Measurements from ENCODE around the gene SNCG. TPM values are rescaled to one million over a fixed set of nuclear protein-coding genes. Genes with fewer than 3 reads are reported as not detected.

The SNCG gene
- total RNA-seq, 1 experiment from 2014 or later: 7.2 TPM

GRCh38 chr10:86940677-86941076 lies 17.7 kb upstream of the SNCG start:
- intact Hi-C loops (cut with micrococcal nuclease; ENCODE audit: unreplicated experiment): no loop called here
- no peaks in the 10 kb centered on the region for H3K9me3 Mint-ChIP-seq (ENCODE audit: low read depth, unreplicated experiment)
- no peak for TF ChIP-seq CTCF (IDR thresholded peaks at IDR 0.05; ENCODE audit: unreplicated experiment)

GRCh38 chr10:86941426-86941825 lies 17.0 kb upstream of the SNCG start:
- TF ChIP-seq CTCF (IDR thresholded peaks at IDR 0.05; ENCODE audit: unreplicated experiment): no peak
- no peak overlapping the region for H3K27ac Mint-ChIP-seq (ENCODE audit: unreplicated experiment)
- H3K36me3 Mint-ChIP-seq (ENCODE audit: insufficient read depth, unreplicated experiment): peaks cover 5% of the 10 kb centered on the region
- intact Hi-C loops (cut with micrococcal nuclease; ENCODE audit: unreplicated experiment): no loop called here
- no peak overlapping the region for H3K4me3 Mint-ChIP-seq (ENCODE audit: low read depth, unreplicated experiment)
- no peaks in the 10 kb centered on the region for H3K4me1 Mint-ChIP-seq (ENCODE audit: low read depth, unreplicated experiment)
- H3K9me3 Mint-ChIP-seq (ENCODE audit: low read depth, unreplicated experiment): no peaks in the 10 kb centered on the region
- no TSS peak for BruUV-seq (replicated peaks)
- CTCF ChIA-PET: no interaction called here
- H3K27me3 Mint-ChIP-seq (ENCODE audit: unreplicated experiment): peaks cover 3% of the 10 kb centered on the region
- no peak for DNase-seq

More at GRCh38 chr10:86940677-86941076, 17.7 kb upstream of the SNCG start:
- DNase-seq: no peak
- H3K4me1 Mint-ChIP-seq (ENCODE audit: low read depth, unreplicated experiment): no peaks in the 10 kb centered on the region
- BruUV-seq (replicated peaks): no TSS peak
- no peak overlapping the region for H3K27ac Mint-ChIP-seq (ENCODE audit: unreplicated experiment)
- no peak overlapping the region for H3K4me3 Mint-ChIP-seq (ENCODE audit: low read depth, unreplicated experiment)
- no peaks in the 10 kb centered on the region for H3K27me3 Mint-ChIP-seq (ENCODE audit: unreplicated experiment)
- peaks cover 5% of the 10 kb centered on the region for H3K36me3 Mint-ChIP-seq (ENCODE audit: insufficient read depth, unreplicated experiment)
- CTCF ChIA-PET: interaction anchor here (0.6 to 1.8 kb wide), 2 partner anchors 26 to 35 kb away, joined by 3 to 5 read pairs; no protein-coding TSS in a partner anchor

- Mint-ChIP-seq H3K27me3 (ENCODE audit: unreplicated experiment) (peaks cover 9% of the 10 kb centered on the region), H3K4me1 (ENCODE audit: low read depth, unreplicated experiment) (no peaks in the 10 kb centered on the region), H3K36me3 (ENCODE audit: insufficient read depth, unreplicated experiment) (peaks cover 5% of the 10 kb centered on the region), H3K27ac (ENCODE audit: unreplicated experiment) (no peak overlapping the region), H3K4me3 (ENCODE audit: low read depth, unreplicated experiment) (no peak overlapping the region), H3K9me3 (ENCODE audit: low read depth, unreplicated experiment) (no peaks in the 10 kb centered on the region)
- TF ChIP-seq CTCF (IDR thresholded peaks at IDR 0.05; ENCODE audit: unreplicated experiment): no peak
- CTCF ChIA-PET: interaction anchor here (0.6 kb wide), 1 partner anchor 228 kb away, joined by 7 read pairs; no protein-coding TSS in a partner anchor
- no peak for DNase-seq
- intact Hi-C loops (cut with micrococcal nuclease; ENCODE audit: unreplicated experiment): no loop called here
- no TSS peak for BruUV-seq (replicated peaks)
Observed at GRCh38 chr10:86941991-86942421, 16.4 kb upstream of the SNCG start.

- Mint-ChIP-seq H3K27me3 (ENCODE audit: unreplicated experiment) (peaks cover 13% of the 10 kb centered on the region), H3K36me3 (ENCODE audit: insufficient read depth, unreplicated experiment) (peaks cover 5% of the 10 kb centered on the region), H3K9me3 (ENCODE audit: low read depth, unreplicated experiment) (no peaks in the 10 kb centered on the region), H3K4me1 (ENCODE audit: low read depth, unreplicated experiment) (no peaks in the 10 kb centered on the region), H3K4me3 (ENCODE audit: low read depth, unreplicated experiment) (no peak overlapping the region), H3K27ac (ENCODE audit: unreplicated experiment) (no peak overlapping the region)
- BruUV-seq (replicated peaks): no TSS peak
- no peak for TF ChIP-seq CTCF (IDR thresholded peaks at IDR 0.05; ENCODE audit: unreplicated experiment)
- DNase-seq: no peak
- CTCF ChIA-PET: interaction anchor here (0.6 kb wide), 1 partner anchor 229 kb away, joined by 7 read pairs; no protein-coding TSS in a partner anchor
- intact Hi-C loops (cut with micrococcal nuclease; ENCODE audit: unreplicated experiment): no loop called here
Observed at GRCh38 chr10:86942441-86943315, 15.7 kb upstream of the SNCG start.
